ENCODE measurements around the gene PYGO2.

The PYGO2 gene

GRCh38 chr1:154963643-154964042, 2.1 kb upstream of the PYGO2 start:
- H3K79me2 ChIP-seq: no peaks in the 10 kb centered on the region
- H3K4me2 ChIP-seq (ENCODE audit: low read length): peak overlapping the region; percentile 25
- H3K9ac ChIP-seq: no peak overlapping the region
- H3K4me3 ChIP-seq (ENCODE audit: low read depth, low read length): no peak overlapping the region
- no peaks in the 10 kb centered on the region for H3K9me3 ChIP-seq (ENCODE audit: control insufficient read depth, low read length)
- H2AFZ ChIP-seq: no peak overlapping the region
- no peak overlapping the region for H3K27ac ChIP-seq
- peaks cover 8% of the 10 kb centered on the region for H3K4me1 ChIP-seq
- H3K27me3 ChIP-seq (ENCODE audit: control insufficient read depth, insufficient read depth, low read length): no peaks in the 10 kb centered on the region
- H3K36me3 ChIP-seq (ENCODE audit: control insufficient read depth, insufficient read depth, low read length): no peaks in the 10 kb centered on the region
- TF ChIP-seq CTCF (IDR thresholded peaks at IDR 0.05): no peak

- Histone ChIP-seq H3K9ac (no peak overlapping the region), H2AFZ (no peak overlapping the region), H3K4me1 (peaks cover 12% of the 10 kb centered on the region), H3K79me2 (no peaks in the 10 kb centered on the region), H3K4me2 (ENCODE audit: low read length) (peak overlapping the region; percentile 97), H3K9me3 (ENCODE audit: control insufficient read depth, low read length) (no peaks in the 10 kb centered on the region), H3K27ac (no peak overlapping the region), H3K27me3 (ENCODE audit: control insufficient read depth, insufficient read depth, low read length) (no peaks in the 10 kb centered on the region), H3K36me3 (ENCODE audit: control insufficient read depth, insufficient read depth, low read length) (no peaks in the 10 kb centered on the region), H3K4me3 (ENCODE audit: low read depth, low read length) (no peak overlapping the region)
- TF ChIP-seq CTCF (IDR thresholded peaks at IDR 0.05): no peak
Observed at GRCh38 chr1:154962795-154963330, 1.3 kb upstream of the PYGO2 start.

- Histone ChIP-seq H3K27ac (peak overlapping the region; percentile 95), H3K9ac (peak overlapping the region; percentile 73), H3K79me2 (no peaks in the 10 kb centered on the region), H3K4me2 (ENCODE audit: low read length) (peak overlapping the region; percentile 97), H3K27me3 (ENCODE audit: control insufficient read depth, insufficient read depth, low read length) (no peaks in the 10 kb centered on the region), H3K4me3 (ENCODE audit: low read depth, low read length) (peak overlapping the region; percentile 96), H3K4me1 (peaks cover 12% of the 10 kb centered on the region), H3K36me3 (ENCODE audit: control insufficient read depth, insufficient read depth, low read length) (no peaks in the 10 kb centered on the region), H2AFZ (peak overlapping the region; percentile 79), H3K9me3 (ENCODE audit: control insufficient read depth, low read length) (no peaks in the 10 kb centered on the region)
- no peak for TF ChIP-seq CTCF (IDR thresholded peaks at IDR 0.05)
Observed at GRCh38 chr1:154962156-154962749, 671 bp upstream of the PYGO2 start.

- Histone ChIP-seq H3K36me3 (ENCODE audit: control insufficient read depth, insufficient read depth, low read length) (no peaks in the 10 kb centered on the region), H2AFZ (no peak overlapping the region), H3K9me3 (ENCODE audit: control insufficient read depth, low read length) (no peaks in the 10 kb centered on the region), H3K4me2 (ENCODE audit: low read length) (peak overlapping the region; percentile 97), H3K9ac (no peak overlapping the region), H3K27me3 (ENCODE audit: control insufficient read depth, insufficient read depth, low read length) (no peaks in the 10 kb centered on the region), H3K27ac (peak overlapping the region; percentile 95), H3K4me3 (ENCODE audit: low read depth, low read length) (peak overlapping the region; percentile 96), H3K79me2 (no peaks in the 10 kb centered on the region), H3K4me1 (peaks cover 12% of the 10 kb centered on the region)
- no peak for TF ChIP-seq CTCF (IDR thresholded peaks at IDR 0.05)
Observed at GRCh38 chr1:154960446-154961136, 991 bp downstream of the PYGO2 start.

Measured in parathyroid adenoma (tissue), 2 donors.